ENCODE results near the gene KRTAP4-9. TPM values are rescaled to one million over a fixed set of nuclear protein-coding genes. Genes with fewer than 3 reads are reported as not detected.
"Not testable (repeated sequence)": the region's sequence is repeated elsewhere in the genome, so short reads cannot be mapped to it uniquely, and the experiment has no call there.

The KRTAP4-9 gene
- total and polyA plus RNA-seq, 7 experiments from 2014 or later, result not detected

DNA sequence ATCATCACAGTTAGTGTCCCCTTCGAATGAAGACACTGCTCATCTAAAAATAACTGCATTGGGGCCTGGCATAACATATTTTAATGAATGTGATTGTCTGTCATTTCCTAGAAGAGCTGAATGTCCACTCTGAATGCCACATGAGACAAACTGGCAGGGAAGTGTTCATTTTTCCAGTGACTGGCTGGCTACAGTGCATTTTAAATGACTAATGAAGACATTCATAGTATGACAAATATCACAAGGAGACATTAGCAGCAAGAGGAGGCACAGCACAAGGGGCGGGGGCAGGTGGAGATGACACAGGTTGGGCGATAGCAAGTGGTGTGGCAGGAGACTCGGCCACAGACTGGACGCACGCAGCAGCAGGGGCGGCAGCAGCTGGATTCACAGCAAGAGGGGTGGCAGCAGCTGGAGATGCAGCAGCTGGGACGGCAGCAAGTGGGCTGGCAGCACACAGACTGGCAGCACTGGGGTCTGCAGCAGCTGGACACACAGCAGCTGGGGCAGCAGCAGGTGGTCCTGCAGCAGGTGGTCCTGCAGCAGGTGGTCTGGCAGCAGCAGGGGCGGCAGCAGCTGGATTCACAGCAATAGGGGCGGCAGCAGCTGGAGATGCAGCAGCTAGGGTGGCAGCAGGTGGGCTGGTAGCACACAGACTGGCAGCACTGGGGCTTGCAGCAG is 43.9 kb downstream of the KRTAP4-9 start:
- POLR2A ChIA-PET; H3K27me3 ChIP-seq (ENCODE audit: control insufficient read depth in 2 of 2, insufficient read depth in 2 of 2, low read length in 2 of 2): not testable (repeated sequence)
- peak overlapping the region in 1 of 9 donors; percentile 7 for H3K27ac Mint-ChIP-seq

DNA sequence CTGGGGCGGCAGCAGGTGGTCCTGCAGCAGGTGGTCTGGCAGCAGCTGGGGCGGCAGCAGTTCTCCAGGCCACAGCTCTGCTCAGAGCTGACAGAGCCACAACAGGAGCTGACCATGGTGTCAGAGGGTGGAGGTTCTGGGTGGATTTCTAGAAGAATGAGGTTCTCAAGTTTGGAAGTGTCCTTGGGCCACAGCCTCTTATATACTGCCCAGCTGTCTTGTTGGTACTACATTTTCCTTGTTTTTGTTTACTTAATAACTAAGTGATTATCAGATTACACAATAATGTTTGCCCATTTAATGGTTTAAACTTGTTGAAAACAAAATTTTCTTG is 44.4 kb downstream of the KRTAP4-9 start, which contains the start of gene KRTAP4-5:
TSS of gene KRTAP4-5 (minus strand) at position 174 of the 334 bp plus-strand sequence. CDS start at position 116, 58 bp downstream.
- Mint-ChIP-seq H3K4me1 (peaks cover 0 to 19% (median 5%) of the 10 kb centered on the region in 7 donors), H3K9me3 (peaks cover 0 to 6% (median 0%) of the 10 kb centered on the region in 11 donors), H3K27ac (peak within 1 kb of the TSS in 1 of 9 donors; percentile 7), H3K4me3 (no peak within 1 kb of the TSS), H3K36me3 (no peaks in the 10 kb centered on the region), H3K27me3 (peaks cover 0 to 18% (median 0%) of the 10 kb centered on the region in 5 donors)
- intact Hi-C loops (cut with micrococcal nuclease), result no loop called here
- no peak for DNase-seq
- Histone ChIP-seq H3K4me3 (ENCODE audit: low read length) (no peak within 1 kb of the TSS), H3K9me3 (ENCODE audit: control insufficient read depth in 2 of 3, low read length in 3 of 3) (no peaks in the 10 kb centered on the region), H3K27ac (ENCODE audit: low read depth, low read length) (no peak within 1 kb of the TSS), H3K4me1 (ENCODE audit: control insufficient read depth in 2 of 2, insufficient read depth in 2 of 2, low read length in 2 of 2) (no peaks in the 10 kb centered on the region), H3K36me3 (ENCODE audit: control insufficient read depth in 2 of 3, insufficient read depth in 3 of 3, low read length in 3 of 3) (no peaks in the 10 kb centered on the region), H3K27me3 (ENCODE audit: control insufficient read depth in 2 of 2, insufficient read depth in 2 of 2, low read length in 2 of 2) (no peaks in the 10 kb centered on the region)
- ChIA-PET CTCF (interaction anchor here (0.6 kb wide), 1 partner anchor 39 kb away, joined by 5 read pairs; no protein-coding TSS in a partner anchor), POLR2A (no interaction called here)
- ATAC-seq, result no peak

More for the DNA sequence above, 43.9 kb downstream of the KRTAP4-9 start:
- H3K36me3 Mint-ChIP-seq; H3K9me3 Mint-ChIP-seq; intact Hi-C loops (cut with micrococcal nuclease); H3K4me1 ChIP-seq (ENCODE audit: control insufficient read depth in 2 of 2, insufficient read depth in 2 of 2, low read length in 2 of 2); DNase-seq; H3K4me3 ChIP-seq (ENCODE audit: low read length); H3K4me3 Mint-ChIP-seq; ATAC-seq; H3K9me3 ChIP-seq (ENCODE audit: control insufficient read depth in 2 of 3, low read length in 3 of 3); H3K36me3 ChIP-seq (ENCODE audit: control insufficient read depth in 2 of 3, insufficient read depth in 3 of 3, low read length in 3 of 3); H3K27ac ChIP-seq (ENCODE audit: low read depth, low read length): not testable (repeated sequence)
- Mint-ChIP-seq H3K27me3 (peaks cover 0 to 18% (median 0%) of the 10 kb centered on the region in 5 donors), H3K4me1 (peaks cover 0 to 19% (median 5%) of the 10 kb centered on the region in 7 donors)
- CTCF ChIA-PET, result interaction anchor here (0.6 kb wide), 1 partner anchor 39 kb away, joined by 5 read pairs; no protein-coding TSS in a partner anchor

DNA sequence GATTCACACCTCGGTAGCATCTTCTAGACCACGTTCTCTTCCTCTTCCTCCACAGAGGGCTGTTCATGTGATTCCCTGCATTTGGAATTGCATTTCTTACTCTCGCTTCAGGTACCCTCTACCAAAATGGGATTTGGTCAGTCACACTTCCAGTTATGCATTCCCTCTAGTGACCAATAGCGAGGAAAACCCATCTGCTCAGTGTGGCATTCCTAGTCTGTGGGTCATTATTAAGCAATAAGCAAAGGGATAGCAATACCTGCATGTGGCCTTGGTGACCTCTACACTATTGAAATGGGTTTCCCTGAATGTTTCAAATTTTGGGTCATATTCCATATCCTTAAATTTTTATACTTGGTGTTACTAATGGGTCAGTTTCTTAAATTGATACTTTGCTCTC is 44.8 kb downstream of the KRTAP4-9 start:
- Mint-ChIP-seq H3K27me3 (peaks cover 0 to 17% (median 0%) of the 10 kb centered on the region in 5 donors), H3K4me3 (no peak overlapping the region), H3K36me3 (no peaks in the 10 kb centered on the region), H3K4me1 (peaks cover 0 to 19% (median 5%) of the 10 kb centered on the region in 7 donors), H3K27ac (no peak overlapping the region), H3K9me3 (peaks cover 0 to 3% (median 0%) of the 10 kb centered on the region in 11 donors)
- POLR2A ChIA-PET, result interaction anchor here (1.0 kb wide), 1 partner anchor 42 kb away, joined by 4 read pairs; no protein-coding TSS in a partner anchor
- Histone ChIP-seq H3K4me1 (ENCODE audit: control insufficient read depth in 2 of 2, insufficient read depth in 2 of 2, low read length in 2 of 2) (no peaks in the 10 kb centered on the region), H3K4me3 (ENCODE audit: low read length) (no peak overlapping the region), H3K36me3 (ENCODE audit: control insufficient read depth in 2 of 3, insufficient read depth in 3 of 3, low read length in 3 of 3) (no peaks in the 10 kb centered on the region), H3K27ac (ENCODE audit: low read depth, low read length) (no peak overlapping the region), H3K27me3 (ENCODE audit: control insufficient read depth in 2 of 2, insufficient read depth in 2 of 2, low read length in 2 of 2) (no peaks in the 10 kb centered on the region), H3K9me3 (ENCODE audit: control insufficient read depth in 2 of 3, low read length in 3 of 3) (no peaks in the 10 kb centered on the region)
- ATAC-seq, result no peak
- no peak for DNase-seq
- intact Hi-C loops (cut with micrococcal nuclease), result no loop called here
- CTCF ChIA-PET, result interaction anchor here (0.6 kb wide), 1 partner anchor 40 kb away, joined by 5 read pairs; no protein-coding TSS in a partner anchor

DNA sequence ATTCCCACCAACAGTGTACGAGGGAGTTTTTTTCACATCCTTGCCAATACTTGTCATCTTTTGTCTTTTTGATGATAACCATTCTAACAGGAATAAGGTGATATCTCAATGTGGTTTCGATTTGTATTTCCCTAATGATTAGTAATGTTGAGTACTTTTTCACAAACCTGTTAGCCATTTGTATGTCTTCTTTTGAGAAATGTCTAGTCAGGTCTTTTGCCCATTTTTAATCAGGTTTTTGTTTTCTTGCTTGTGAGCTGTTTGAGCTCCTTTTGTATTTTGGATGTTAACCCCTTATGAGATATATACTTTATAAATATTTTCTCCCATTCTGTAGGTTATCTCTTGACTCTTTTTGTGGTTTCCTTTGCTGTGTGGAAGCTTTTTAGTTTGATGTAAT is 46.3 kb downstream of the KRTAP4-9 start:
- Histone ChIP-seq H3K4me3 (ENCODE audit: low read length) (no peak overlapping the region), H3K27ac (ENCODE audit: low read depth, low read length) (no peak overlapping the region), H3K4me1 (ENCODE audit: control insufficient read depth in 2 of 2, insufficient read depth in 2 of 2, low read length in 2 of 2) (no peaks in the 10 kb centered on the region), H3K36me3 (ENCODE audit: control insufficient read depth in 2 of 3, insufficient read depth in 3 of 3, low read length in 3 of 3) (no peaks in the 10 kb centered on the region), H3K27me3 (ENCODE audit: control insufficient read depth in 2 of 2, insufficient read depth in 2 of 2, low read length in 2 of 2) (no peaks in the 10 kb centered on the region), H3K9me3 (ENCODE audit: control insufficient read depth in 2 of 3, low read length in 3 of 3) (no peaks in the 10 kb centered on the region)
- Mint-ChIP-seq H3K9me3 (peaks cover 0 to 1% (median 0%) of the 10 kb centered on the region in 11 donors), H3K4me1 (peaks cover 0 to 17% (median 5%) of the 10 kb centered on the region in 7 donors), H3K27me3 (peaks cover 0 to 14% (median 9%) of the 10 kb centered on the region in 5 donors), H3K27ac (no peak overlapping the region), H3K36me3 (no peaks in the 10 kb centered on the region), H3K4me3 (no peak overlapping the region)
- no peak for DNase-seq
- CTCF ChIA-PET, result no interaction called here
- intact Hi-C loops (cut with micrococcal nuclease), result no loop called here
- POLR2A ChIA-PET, result no interaction called here
- ATAC-seq, result no peak

DNA sequence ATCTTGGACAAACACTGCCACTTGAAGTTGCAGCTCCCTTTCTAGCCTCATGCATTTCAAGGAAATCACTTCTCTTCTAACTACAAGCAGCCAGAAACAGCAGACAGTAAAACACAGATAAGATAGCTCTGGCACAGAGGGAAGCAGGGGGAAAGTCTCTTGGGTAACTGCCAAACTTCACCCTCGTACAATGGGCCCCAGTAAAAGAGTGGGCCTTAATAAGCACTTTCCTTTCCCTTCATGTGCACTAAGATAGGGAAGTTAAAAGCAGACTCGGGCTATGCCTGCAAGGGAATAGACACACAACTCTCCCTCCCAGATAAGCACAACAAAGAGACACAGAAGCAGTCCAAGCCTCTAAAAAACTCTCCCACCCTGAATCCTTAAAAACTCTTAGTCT is 48.7 kb downstream of the KRTAP4-9 start:
- Mint-ChIP-seq H3K4me1 (peaks cover 0 to 12% (median 0%) of the 10 kb centered on the region in 7 donors), H3K9me3 (peaks cover 0 to 1% (median 0%) of the 10 kb centered on the region in 11 donors), H3K4me3 (no peak overlapping the region), H3K27ac (peak overlapping the region in 1 of 9 donors; percentile 20), H3K27me3 (peaks cover 0 to 25% (median 11%) of the 10 kb centered on the region in 5 donors), H3K36me3 (peaks cover 0 to 4% (median 0%) of the 10 kb centered on the region in 5 donors)
- no peaks in the 10 kb centered on the region for H3K36me3 ChIP-seq (ENCODE audit: control insufficient read depth in 2 of 3, insufficient read depth in 3 of 3, low read length in 3 of 3)
- no peak overlapping the region for H3K27ac ChIP-seq (ENCODE audit: low read depth, low read length)
- intact Hi-C loops (cut with micrococcal nuclease), result no loop called here
- ChIA-PET POLR2A (no interaction called here), CTCF (no interaction called here)
- DNase-seq, result no peak
- H3K27me3 ChIP-seq (ENCODE audit: control insufficient read depth in 2 of 2, insufficient read depth in 2 of 2, low read length in 2 of 2), result peaks cover 0 to 2% of the 10 kb centered on the region in 2 donors
- no peak for ATAC-seq
- no peak overlapping the region for H3K4me3 ChIP-seq (ENCODE audit: low read length)
- no peaks in the 10 kb centered on the region for H3K9me3 ChIP-seq (ENCODE audit: control insufficient read depth in 2 of 3, low read length in 3 of 3)
- H3K4me1 ChIP-seq (ENCODE audit: control insufficient read depth in 2 of 2, insufficient read depth in 2 of 2, low read length in 2 of 2), result no peaks in the 10 kb centered on the region

Other genes with a start within 250 kb of the KRTAP4-9 start
Only the 30 nearest of the 39 such genes appear.
- gene KRT39, start 138.4 kb upstream of the KRTAP4-9 start, total RNA-seq, result not detected
- gene KRT39, start 138.4 kb upstream of the KRTAP4-9 start, polyA plus RNA-seq, result not detected
- gene KRT40, start 121.1 kb upstream of the KRTAP4-9 start, total RNA-seq, result not detected
- not detected for gene KRT40, start 121.1 kb upstream of the KRTAP4-9 start, polyA plus RNA-seq
- gene KRTAP3-3, start 111.2 kb upstream of the KRTAP4-9 start, total RNA-seq, result not detected
- not detected for gene KRTAP3-3, start 111.2 kb upstream of the KRTAP4-9 start, polyA plus RNA-seq
- gene KRTAP3-2, start 105.5 kb upstream of the KRTAP4-9 start, total RNA-seq, result not detected
- gene KRTAP3-2, start 105.5 kb upstream of the KRTAP4-9 start, polyA plus RNA-seq, result not detected
- not detected for gene KRTAP3-1, start 96.3 kb upstream of the KRTAP4-9 start, total RNA-seq
- not detected for gene KRTAP3-1, start 96.3 kb upstream of the KRTAP4-9 start, polyA plus RNA-seq
- not detected for gene KRTAP1-5, start 78.2 kb upstream of the KRTAP4-9 start, total RNA-seq
- not detected for gene KRTAP1-5, start 78.2 kb upstream of the KRTAP4-9 start, polyA plus RNA-seq
- not detected for gene KRTAP1-4, start 75.2 kb upstream of the KRTAP4-9 start, total RNA-seq
- not detected for gene KRTAP1-4, start 75.2 kb upstream of the KRTAP4-9 start, polyA plus RNA-seq
- gene KRTAP1-3, start 70.5 kb upstream of the KRTAP4-9 start, total RNA-seq, result not detected
- gene KRTAP1-3, start 70.5 kb upstream of the KRTAP4-9 start, polyA plus RNA-seq, result not detected
- gene KRTAP1-1, start 63.9 kb upstream of the KRTAP4-9 start, total RNA-seq, result not detected
- not detected for gene KRTAP1-1, start 63.9 kb upstream of the KRTAP4-9 start, polyA plus RNA-seq
- not detected for gene KRTAP2-1, start 58.1 kb upstream of the KRTAP4-9 start, total RNA-seq
- not detected for gene KRTAP2-1, start 58.1 kb upstream of the KRTAP4-9 start, polyA plus RNA-seq
- gene KRTAP2-2, start 50.2 kb upstream of the KRTAP4-9 start, total RNA-seq, result not detected
- gene KRTAP2-2, start 50.2 kb upstream of the KRTAP4-9 start, polyA plus RNA-seq, result not detected
- not detected for gene KRTAP2-3, start 45.3 kb upstream of the KRTAP4-9 start, total RNA-seq
- gene KRTAP2-3, start 45.3 kb upstream of the KRTAP4-9 start, polyA plus RNA-seq, result not detected
- gene KRTAP2-4, start 39.5 kb upstream of the KRTAP4-9 start, total RNA-seq, result not detected
- not detected for gene KRTAP2-4, start 39.5 kb upstream of the KRTAP4-9 start, polyA plus RNA-seq
- not detected for gene KRTAP4-7, start 21.2 kb upstream of the KRTAP4-9 start, total RNA-seq
- gene KRTAP4-7, start 21.2 kb upstream of the KRTAP4-9 start, polyA plus RNA-seq, result not detected
- not detected for gene KRTAP4-8, start 7.2 kb upstream of the KRTAP4-9 start, total RNA-seq
- gene KRTAP4-8, start 7.2 kb upstream of the KRTAP4-9 start, polyA plus RNA-seq, result not detected
- not detected for gene KRTAP4-16, start 3.2 kb upstream of the KRTAP4-9 start, total RNA-seq
- not detected for gene KRTAP4-16, start 3.2 kb upstream of the KRTAP4-9 start, polyA plus RNA-seq
- gene KRTAP4-11, start 13.0 kb downstream of the KRTAP4-9 start, total RNA-seq, result not detected
- gene KRTAP4-11, start 13.0 kb downstream of the KRTAP4-9 start, polyA plus RNA-seq, result not detected
- not detected for gene KRTAP4-12, start 18.8 kb downstream of the KRTAP4-9 start, total RNA-seq
- gene KRTAP4-12, start 18.8 kb downstream of the KRTAP4-9 start, polyA plus RNA-seq, result not detected
- not detected for gene KRTAP4-6, start 35.2 kb downstream of the KRTAP4-9 start, total RNA-seq
- not detected for gene KRTAP4-6, start 35.2 kb downstream of the KRTAP4-9 start, polyA plus RNA-seq
- gene KRTAP4-5, start 44.4 kb downstream of the KRTAP4-9 start, total RNA-seq, result not detected
- not detected for gene KRTAP4-5, start 44.4 kb downstream of the KRTAP4-9 start, polyA plus RNA-seq
- gene KRTAP4-4, start 55.4 kb downstream of the KRTAP4-9 start, total RNA-seq, result not detected
- not detected for gene KRTAP4-4, start 55.4 kb downstream of the KRTAP4-9 start, polyA plus RNA-seq
- not detected for gene KRTAP4-3, start 62.8 kb downstream of the KRTAP4-9 start, total RNA-seq
- gene KRTAP4-3, start 62.8 kb downstream of the KRTAP4-9 start, polyA plus RNA-seq, result not detected
- gene KRTAP4-2, start 72.8 kb downstream of the KRTAP4-9 start, total RNA-seq, result not detected
- not detected for gene KRTAP4-2, start 72.8 kb downstream of the KRTAP4-9 start, polyA plus RNA-seq
- not detected for gene KRTAP4-1, start 79.5 kb downstream of the KRTAP4-9 start, total RNA-seq
- gene KRTAP4-1, start 79.5 kb downstream of the KRTAP4-9 start, polyA plus RNA-seq, result not detected
- not detected for gene KRTAP9-1, start 84.5 kb downstream of the KRTAP4-9 start, total RNA-seq
- not detected for gene KRTAP9-1, start 84.5 kb downstream of the KRTAP4-9 start, polyA plus RNA-seq
- not detected for gene KRTAP9-2, start 121.3 kb downstream of the KRTAP4-9 start, total RNA-seq
- gene KRTAP9-2, start 121.3 kb downstream of the KRTAP4-9 start, polyA plus RNA-seq, result not detected
- gene KRTAP9-3, start 127.1 kb downstream of the KRTAP4-9 start, total RNA-seq, result not detected
- not detected for gene KRTAP9-3, start 127.1 kb downstream of the KRTAP4-9 start, polyA plus RNA-seq
- not detected for gene KRTAP9-8, start 132.6 kb downstream of the KRTAP4-9 start, total RNA-seq
- not detected for gene KRTAP9-8, start 132.6 kb downstream of the KRTAP4-9 start, polyA plus RNA-seq
- gene KRTAP9-4, start 144.3 kb downstream of the KRTAP4-9 start, total RNA-seq, result not detected
- not detected for gene KRTAP9-4, start 144.3 kb downstream of the KRTAP4-9 start, polyA plus RNA-seq
- gene KRTAP9-9, start 150.0 kb downstream of the KRTAP4-9 start, total RNA-seq, result not detected
- gene KRTAP9-9, start 150.0 kb downstream of the KRTAP4-9 start, polyA plus RNA-seq, result not detected